ENCODE results near the gene SEMA5B.

GRCh38 chr3:122998856-122999255, 28.7 kb downstream of the SEMA5B start:
- TF ChIP-seq CTCF (conservative IDR thresholded peaks at IDR 0.05; ENCODE audit: low read depth in 2 of 2) (no peak), REST (IDR thresholded peaks at IDR 0.05; ENCODE audit: unreplicated experiment) (no peak), POLR2AphosphoS5 (IDR thresholded peaks at IDR 0.05; ENCODE audit: low read depth) (no peak), EZH2 (IDR thresholded peaks at IDR 0.05; ENCODE audit: low read depth, unreplicated experiment) (no peak), CREB1 (CRISPR knock-in tag; IDR thresholded peaks at IDR 0.05; ENCODE audit: low read depth) (no peak), EZH2phosphoT487 (IDR thresholded peaks at IDR 0.05; ENCODE audit: unreplicated experiment) (no peak), NANOG (IDR thresholded peaks at IDR 0.05; ENCODE audit: borderline replicate concordance) (no peak), STAT1 (IDR thresholded peaks at IDR 0.05; ENCODE audit: unreplicated experiment) (no peak), JUNB (IDR thresholded peaks at IDR 0.05; ENCODE audit: unreplicated experiment) (no peak)
